Neural progenitor cell (in vitro differentiated cells): ENCODE measurements around the gene FAM162A. TPM values are rescaled to one million over a fixed set of nuclear protein-coding genes. Genes with fewer than 3 reads are reported as not detected.

Experiments
- DNase-seq: peaks from one replicate; pipeline ENCODE4 v3.0.0-alpha.2; 2016; ENCODE audit warnings: low spot score
- H2AFZ ChIP-seq: fragments of 200-600 bp; sonication (generic); replicated peaks from 2 replicates; pipeline ENCODE4 v1.6.1; 2016; ENCODE audit warnings: antibody characterized with exemption
- H3F3A ChIP-seq: fragments of 200-600 bp; sonication (generic); 2 replicates; pipeline ENCODE4 v1.6.1; 2016; ENCODE audit warnings: antibody characterized with exemption, low read depth
- H3K27ac ChIP-seq: fragments of 200-600 bp; sonication (generic); 2 replicates; pipeline ENCODE4 v1.5.1; 2016; ENCODE audit warnings: mild to moderate bottlenecking
- H3K27me3 ChIP-seq: fragments of 200-600 bp; sonication (generic); 2 replicates; pipeline ENCODE4 v1.6.1; 2016; ENCODE audit warnings: mild to moderate bottlenecking, moderate library complexity
- H3K36me3 ChIP-seq: fragments of 200-600 bp; sonication (generic); 2 replicates; pipeline ENCODE4 v1.5.1; 2016
- H3K4me1 ChIP-seq: fragments of 200-600 bp; sonication (generic); 2 replicates; pipeline ENCODE4 v1.6.1; 2016; ENCODE audit warnings: mixed run types
- H3K4me2 ChIP-seq: fragments of 200-600 bp; sonication (generic); 2 replicates; pipeline ENCODE4 v1.6.1; 2016
- H3K4me3 ChIP-seq: fragments of 200-600 bp; sonication (generic); 2 replicates; pipeline ENCODE4 v1.5.1; 2016
- H3K79me2 ChIP-seq: fragments of 200-600 bp; sonication (generic); 2 replicates; pipeline ENCODE4 v1.6.1; 2016; ENCODE audit warnings: low read depth
- H3K9ac ChIP-seq: fragments of 200-600 bp; sonication (generic); 2 replicates; pipeline ENCODE4 v1.6.1; 2016
- H3K9me3 ChIP-seq: fragments of 200-600 bp; sonication (generic); 2 replicates; pipeline ENCODE4 v1.5.1; 2016; ENCODE audit warnings: low read depth
- H4K20me1 ChIP-seq: fragments of 200-600 bp; sonication (generic); 2 replicates; pipeline ENCODE4 v1.6.1; 2016; ENCODE audit warnings: low read depth
- H3K27ac Mint-ChIP-seq: 3 replicates; pipeline ENCODE4 v1.8.0; 2021; ENCODE audit warnings: mixed read lengths
- H3K27me3 Mint-ChIP-seq: 2 replicates; pipeline ENCODE4 v1.8.0; 2022; ENCODE audit warnings: low read depth, mild to moderate bottlenecking, inconsistent platforms, moderate library complexity, mixed read lengths; ENCODE audit not compliant: insufficient read depth
- H3K36me3 Mint-ChIP-seq: 3 replicates; pipeline ENCODE4 v1.8.0; 2021; ENCODE audit warnings: mixed read lengths
- H3K4me1 Mint-ChIP-seq: 3 replicates; pipeline ENCODE4 v1.8.0; 2021; ENCODE audit warnings: mixed read lengths
- H3K4me3 Mint-ChIP-seq: 3 replicates; pipeline ENCODE4 v1.8.0; 2021; ENCODE audit warnings: mild to moderate bottlenecking, moderate library complexity, mixed read lengths
- H3K9me3 Mint-ChIP-seq: 3 replicates; pipeline ENCODE4 v1.8.0; 2020; ENCODE audit warnings: mixed read lengths
- CTCF ChIP-seq: fragments of 200-600 bp; sonication (generic); IDR thresholded peaks from 2 replicates; pipeline ENCODE4 v1.5.1; 2017; ENCODE audit warnings: antibody characterized with exemption, mild to moderate bottlenecking
- EZH2 ChIP-seq: fragments of 200-600 bp; sonication (generic); IDR thresholded peaks from 2 replicates; pipeline ENCODE4 v1.6.1; 2017; ENCODE audit warnings: antibody characterized with exemption, mild to moderate bottlenecking, moderate library complexity
- EZH2phosphoT487 ChIP-seq: fragments of 200-600 bp; sonication (generic); IDR thresholded peaks from 2 replicates; pipeline ENCODE4 v1.6.1; 2017; ENCODE audit warnings: antibody characterized with exemption
- total RNA-seq: library from RNA; depleted of rRNA; stranded (reverse); fragments of >200 nt; gene quantifications from 2 replicates; pipeline ENCODE4 v1.2.3, GENCODE V29; 2015; ENCODE audit warnings: low replicate concordance

FAM162A gene
- total RNA-seq: 29.3 and 66.1 TPM in 2 replicates

- peaks cover 7% of the 10 kb centered on the region for H3F3A ChIP-seq
- peaks cover 30% of the 10 kb centered on the region for H3K4me1 Mint-ChIP-seq
- peak within 1 kb of the TSS; percentile 23 for H3K27ac ChIP-seq
- no peaks in the 10 kb centered on the region for H3K27me3 ChIP-seq
- H3K27ac Mint-ChIP-seq: peak within 1 kb of the TSS; percentile 59
- H3K4me3 ChIP-seq: peak within 1 kb of the TSS; percentile 68
- no peaks in the 10 kb centered on the region for H4K20me1 ChIP-seq
- peaks cover 19% of the 10 kb centered on the region for H3K4me1 ChIP-seq
- peak; percentile 96 for DNase-seq
- peak within 1 kb of the TSS; percentile 81 for H3K4me2 ChIP-seq
- peak within 1 kb of the TSS; percentile 95 for H3K4me3 Mint-ChIP-seq
- H3K27me3 Mint-ChIP-seq: peaks cover 3% of the 10 kb centered on the region
- no peaks in the 10 kb centered on the region for H3K36me3 ChIP-seq
- TF ChIP-seq CTCF (peak; percentile 63), EZH2 (peak; percentile 55), EZH2phosphoT487 (no peak)
- H3K36me3 Mint-ChIP-seq: peaks cover 2% of the 10 kb centered on the region
- H3K9ac ChIP-seq: peak within 1 kb of the TSS; percentile 54
- H3K9me3 Mint-ChIP-seq: no peaks in the 10 kb centered on the region
- H3K79me2 ChIP-seq: peaks cover 46% of the 10 kb centered on the region
- H2AFZ ChIP-seq: peak within 1 kb of the TSS; percentile 86
- no peaks in the 10 kb centered on the region for H3K9me3 ChIP-seq
These were observed at the start of gene FAM162A for GRCh38 chr3:122383771-122384697. Gene FAM162A (plus strand): TSS chr3:122384182. CDS start chr3:122384266, 84 bp downstream.

GRCh38 chr3:122342803-122343202 is 41.2 kb upstream of the FAM162A start:
- H3K4me2 ChIP-seq: no peak overlapping the region
- H3K36me3 ChIP-seq: no peaks in the 10 kb centered on the region
- H3K27ac ChIP-seq: no peak overlapping the region
- no peak for DNase-seq
- H3K9ac ChIP-seq: no peak overlapping the region
- H3K27me3 Mint-ChIP-seq: no peaks in the 10 kb centered on the region
- H3F3A ChIP-seq: no peaks in the 10 kb centered on the region
- H4K20me1 ChIP-seq: no peaks in the 10 kb centered on the region
- no peaks in the 10 kb centered on the region for H3K4me1 Mint-ChIP-seq
- H3K4me1 ChIP-seq: no peaks in the 10 kb centered on the region
- no peak overlapping the region for H3K27ac Mint-ChIP-seq
- no peaks in the 10 kb centered on the region for H3K9me3 ChIP-seq
- no peak overlapping the region for H2AFZ ChIP-seq
- no peaks in the 10 kb centered on the region for H3K79me2 ChIP-seq
- H3K36me3 Mint-ChIP-seq: no peaks in the 10 kb centered on the region
- no peaks in the 10 kb centered on the region for H3K27me3 ChIP-seq
- H3K9me3 Mint-ChIP-seq: no peaks in the 10 kb centered on the region
- H3K4me3 Mint-ChIP-seq: no peak overlapping the region
- H3K4me3 ChIP-seq: no peak overlapping the region
- no peak for TF ChIP-seq EZH2phosphoT487
- no peak for TF ChIP-seq EZH2
- no peak for TF ChIP-seq CTCF

- H4K20me1 ChIP-seq: no peaks in the 10 kb centered on the region
- Mint-ChIP-seq H3K4me3 (no peak overlapping the region), H3K36me3 (no peaks in the 10 kb centered on the region), H3K9me3 (no peaks in the 10 kb centered on the region), H3K27me3 (no peaks in the 10 kb centered on the region), H3K27ac (no peak overlapping the region), H3K4me1 (no peaks in the 10 kb centered on the region)
- H3K27ac ChIP-seq: no peak overlapping the region
- H3K4me3 ChIP-seq: no peak overlapping the region
- no peaks in the 10 kb centered on the region for H3F3A ChIP-seq
- H2AFZ ChIP-seq: no peak overlapping the region
- no peaks in the 10 kb centered on the region for H3K9me3 ChIP-seq
- no peak for TF ChIP-seq CTCF
- TF ChIP-seq EZH2: no peak
- no peak for TF ChIP-seq EZH2phosphoT487
- no peaks in the 10 kb centered on the region for H3K79me2 ChIP-seq
- no peak overlapping the region for H3K4me2 ChIP-seq
- no peaks in the 10 kb centered on the region for H3K4me1 ChIP-seq
- H3K9ac ChIP-seq: no peak overlapping the region
- no peak for DNase-seq
- H3K27me3 ChIP-seq: no peaks in the 10 kb centered on the region
- H3K36me3 ChIP-seq: no peaks in the 10 kb centered on the region
These were observed 40.3 kb upstream of the FAM162A start for GRCh38 chr3:122343654-122344053.
